Measurements from ENCODE around the gene NUMB. TPM values are rescaled to one million over a fixed set of nuclear protein-coding genes. Genes with fewer than 3 reads are reported as not detected.

Gene NUMB
- total RNA-seq, 1 donor from 2014 or later, result 218 TPM

GRCh38 chr14:73477618-73478266 lies 19.4 kb upstream of the NUMB start:
- peaks cover 9% of the 10 kb centered on the region for H3K4me1 Mint-ChIP-seq (ENCODE audit: unreplicated experiment)
- H3K4me3 Mint-ChIP-seq (ENCODE audit: unreplicated experiment), result no peak overlapping the region
- TF ChIP-seq CTCF (IDR thresholded peaks at IDR 0.05; ENCODE audit: unreplicated experiment), result no peak
- no peaks in the 10 kb centered on the region for H3K36me3 Mint-ChIP-seq (ENCODE audit: low read depth, unreplicated experiment)
- no peaks in the 10 kb centered on the region for H3K9me3 Mint-ChIP-seq (ENCODE audit: unreplicated experiment)
- DNase-seq (ENCODE audit: low spot score), result no peak
- H3K27ac Mint-ChIP-seq (ENCODE audit: unreplicated experiment), result no peak overlapping the region
- H3K27me3 Mint-ChIP-seq (ENCODE audit: unreplicated experiment), result peaks cover 5% of the 10 kb centered on the region

DNA sequence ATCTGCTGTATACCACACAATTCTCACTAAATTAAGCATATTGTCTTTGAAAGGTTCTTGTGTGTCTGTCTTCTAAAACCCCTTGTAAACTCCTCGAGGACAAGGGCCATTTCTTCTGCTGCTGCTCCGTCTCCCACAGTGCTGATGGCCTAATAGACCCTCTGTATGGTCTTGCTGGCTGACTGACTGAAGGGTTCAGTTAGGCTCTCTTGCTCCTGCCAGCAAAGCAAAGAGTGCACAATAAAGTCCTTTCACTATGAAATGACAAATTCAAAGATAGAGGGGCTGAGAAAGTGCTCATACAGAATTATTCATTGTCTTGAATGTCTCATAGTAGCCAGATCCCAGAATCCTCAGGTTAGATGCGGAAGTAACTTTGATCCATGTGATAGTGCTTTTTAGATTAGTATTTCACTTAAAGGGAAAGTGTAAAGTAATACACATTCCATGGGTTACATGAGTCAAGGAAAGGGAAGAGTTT lies 18.1 kb upstream of the NUMB start:
- Mint-ChIP-seq H3K27me3 (ENCODE audit: unreplicated experiment) (peaks cover 5% of the 10 kb centered on the region), H3K9me3 (ENCODE audit: unreplicated experiment) (no peaks in the 10 kb centered on the region), H3K4me3 (ENCODE audit: unreplicated experiment) (no peak overlapping the region), H3K36me3 (ENCODE audit: low read depth, unreplicated experiment) (no peaks in the 10 kb centered on the region), H3K27ac (ENCODE audit: unreplicated experiment) (peak overlapping the region; percentile 64), H3K4me1 (ENCODE audit: unreplicated experiment) (peaks cover 9% of the 10 kb centered on the region)
- no peak for TF ChIP-seq CTCF (IDR thresholded peaks at IDR 0.05; ENCODE audit: unreplicated experiment)
- no peak for DNase-seq (ENCODE audit: low spot score)

DNA sequence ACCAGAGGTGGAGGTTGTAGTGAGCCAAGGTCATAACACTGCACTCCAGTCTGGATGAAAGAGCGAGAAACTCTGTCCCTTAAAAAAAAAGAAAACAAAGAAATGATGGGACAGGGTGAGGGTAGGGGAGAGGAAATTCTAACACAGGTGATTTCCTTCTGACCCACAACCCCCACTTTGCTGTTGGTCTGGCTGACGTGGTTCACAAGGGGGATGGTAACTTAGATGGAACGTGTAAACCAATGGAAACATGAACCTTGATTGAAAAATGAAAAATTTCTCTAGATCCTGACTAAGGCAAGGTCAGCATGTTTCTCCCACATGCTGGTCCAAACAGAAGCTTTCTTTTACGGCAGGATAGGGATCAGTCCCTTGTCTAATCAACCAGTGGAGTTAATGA lies 16.6 kb upstream of the NUMB start:
- DNase-seq (ENCODE audit: low spot score), result no peak
- Mint-ChIP-seq H3K27ac (ENCODE audit: unreplicated experiment) (no peak overlapping the region), H3K4me1 (ENCODE audit: unreplicated experiment) (peaks cover 9% of the 10 kb centered on the region), H3K9me3 (ENCODE audit: unreplicated experiment) (no peaks in the 10 kb centered on the region), H3K27me3 (ENCODE audit: unreplicated experiment) (peaks cover 7% of the 10 kb centered on the region), H3K36me3 (ENCODE audit: low read depth, unreplicated experiment) (no peaks in the 10 kb centered on the region), H3K4me3 (ENCODE audit: unreplicated experiment) (no peak overlapping the region)
- no peak for TF ChIP-seq CTCF (IDR thresholded peaks at IDR 0.05; ENCODE audit: unreplicated experiment)

- no peaks in the 10 kb centered on the region for H3K36me3 Mint-ChIP-seq (ENCODE audit: low read depth, unreplicated experiment)
- DNase-seq (ENCODE audit: low spot score), result no peak
- peak; percentile 76 for TF ChIP-seq CTCF (IDR thresholded peaks at IDR 0.05; ENCODE audit: unreplicated experiment)
- peak overlapping the region; percentile 57 for H3K27ac Mint-ChIP-seq (ENCODE audit: unreplicated experiment)
- no peaks in the 10 kb centered on the region for H3K9me3 Mint-ChIP-seq (ENCODE audit: unreplicated experiment)
- peaks cover 7% of the 10 kb centered on the region for H3K27me3 Mint-ChIP-seq (ENCODE audit: unreplicated experiment)
- H3K4me1 Mint-ChIP-seq (ENCODE audit: unreplicated experiment), result peaks cover 19% of the 10 kb centered on the region
- no peak overlapping the region for H3K4me3 Mint-ChIP-seq (ENCODE audit: unreplicated experiment)
These were observed 14.1 kb upstream of the NUMB start for GRCh38 chr14:73472185-73473114.

Data from endothelial cell (in vitro differentiated cells).